HG02884 (cell line): Measurements from ENCODE around the gene RHEX.
A peak's percentile ranks its signal among the peaks of the same experiment; 100 is the strongest.
"Not testable (repeated sequence)": the region's sequence is repeated elsewhere in the genome, so short reads cannot be mapped to it uniquely, and the experiment has no call there.

Source experiments
- ATAC-seq: cut with Tn5 transposase; IDR thresholded peaks from one replicate; pipeline ENCODE4 v1.9.1; 2021; ENCODE audit warnings: mild to moderate bottlenecking, moderate library complexity; ENCODE audit not compliant: unreplicated experiment

The RHEX gene

GRCh38 chr1:206052919-206053610 is at the start of gene RHEX:
Gene RHEX, plus strand, starts transcription at chr1:206053173. Its CDS starts 44,656 bp downstream, at chr1:206097829.
- not testable (repeated sequence) for ATAC-seq

GRCh38 chr1:206003854-206004800 is 48.8 kb upstream of the RHEX start:
- ATAC-seq, result no peak

- ATAC-seq, result no peak
These were observed 48.1 kb upstream of the RHEX start for GRCh38 chr1:206004826-206005225.

- ATAC-seq, result no peak
These were observed 47.7 kb upstream of the RHEX start for GRCh38 chr1:206005234-206005633.

- no peak for ATAC-seq
These were observed 47.2 kb upstream of the RHEX start for GRCh38 chr1:206005778-206006180.

- ATAC-seq, result no peak
These were observed 46.0 kb upstream of the RHEX start for GRCh38 chr1:206006946-206007345.

- ATAC-seq, result no peak
These were observed 42.9 kb upstream of the RHEX start for GRCh38 chr1:206010060-206010459.

- ATAC-seq, result no peak
These were observed 41.9 kb upstream of the RHEX start for GRCh38 chr1:206011057-206011456.

GRCh38 chr1:206012086-206012859 is 40.7 kb upstream of the RHEX start:
- peak; percentile 96 for ATAC-seq

GRCh38 chr1:206013026-206013795 is 39.8 kb upstream of the RHEX start:
- no peak for ATAC-seq

- no peak for ATAC-seq
These were observed 38.4 kb upstream of the RHEX start for GRCh38 chr1:206014601-206015000.

GRCh38 chr1:206015071-206015470 is 37.9 kb upstream of the RHEX start:
- no peak for ATAC-seq

GRCh38 chr1:206020393-206021007 is 32.5 kb upstream of the RHEX start:
- no peak for ATAC-seq

- ATAC-seq, result no peak
These were observed 31.9 kb upstream of the RHEX start for GRCh38 chr1:206021008-206021625.

GRCh38 chr1:206021626-206022365 is 31.2 kb upstream of the RHEX start:
- no peak for ATAC-seq

- no peak for ATAC-seq
These were observed 30.2 kb upstream of the RHEX start for GRCh38 chr1:206022766-206023165.

GRCh38 chr1:206023695-206024094 is 29.3 kb upstream of the RHEX start, which contains the start of gene CTSE:
Gene CTSE, minus strand, starts transcription at chr1:206023895. Its CDS starts 104 bp downstream, at chr1:206023791.
- ATAC-seq, result no peak

GRCh38 chr1:206025283-206025820 is 27.6 kb upstream of the RHEX start:
- ATAC-seq, result no peak
